Measurements from ENCODE around the gene CCNC. TPM values are rescaled to one million over a fixed set of nuclear protein-coding genes. Genes with fewer than 3 reads are reported as not detected.

CCNC gene
- 82.1 TPM for polyA plus RNA-seq (2013, experiment 1 of 2)
- 86.9 TPM for polyA plus RNA-seq (2013, experiment 2 of 2)

DNA sequence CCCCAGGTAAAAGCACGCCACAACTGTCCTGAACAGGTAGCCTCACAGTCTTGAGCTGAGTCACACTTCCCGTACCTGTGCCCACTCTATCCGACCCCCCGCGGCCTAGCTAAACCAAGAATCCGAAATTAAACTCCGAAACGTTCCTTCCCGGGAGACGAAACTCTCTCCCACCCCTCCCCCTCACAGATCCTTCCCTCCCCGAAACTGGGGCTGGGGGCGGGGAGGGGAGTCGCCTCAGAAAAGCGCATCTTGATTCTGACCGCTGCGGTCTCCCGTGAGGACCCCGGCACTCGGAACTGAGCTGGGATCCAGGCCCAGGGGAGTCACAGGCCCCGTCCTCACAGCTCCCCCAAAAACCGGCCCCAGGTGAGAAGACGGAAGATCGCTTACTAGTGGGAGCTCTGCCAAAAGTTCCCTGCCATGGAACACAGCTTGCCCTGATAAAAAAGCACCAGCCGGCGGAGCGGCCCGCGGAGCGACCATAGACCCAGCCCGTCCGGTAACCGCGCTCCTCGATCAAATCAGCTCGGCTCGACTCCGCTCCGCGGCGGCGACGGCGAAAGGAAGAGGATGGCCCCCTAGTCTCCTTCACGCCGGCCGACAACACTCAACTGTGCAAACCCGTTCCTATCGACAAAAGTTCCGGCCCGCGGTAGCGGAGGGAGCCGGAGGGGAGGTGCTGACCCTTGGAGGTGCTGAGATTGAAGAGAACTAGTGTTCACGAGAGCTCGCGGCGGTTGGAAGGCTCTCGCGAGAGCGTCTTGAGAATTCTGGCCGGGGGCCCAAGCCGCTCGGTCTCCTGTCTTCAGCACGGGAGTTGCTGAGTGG is at the start of gene CCNC:
CCNC (minus strand) TSS at position 558 of the 831 bp plus-strand sequence; CDS start at position 425, 133 bp downstream.
- H3K36me3 ChIP-seq (ENCODE audit: insufficient read depth, low read length), result peaks cover under 1% of the 10 kb centered on the region; the same call in 1 of the 2 replicates
- peak within 1 kb of the TSS; percentile 96 for H3K4me3 ChIP-seq (ENCODE audit: low read length)
- H3K27ac ChIP-seq (ENCODE audit: low read depth, low read length), result peak within 1 kb of the TSS; percentile 98

GRCh38 chr6:99617131-99617530 is 48.7 kb upstream of the CCNC start:
- peaks cover 7% of the 10 kb centered on the region; the same call in 1 of the 2 replicates for H3K9me3 ChIP-seq (ENCODE audit: insufficient read depth, low read depth, low read length)
- no peak overlapping the region for H3K9ac ChIP-seq (ENCODE audit: low read depth, low read length)
- no peaks in the 10 kb centered on the region for H3K36me3 ChIP-seq (ENCODE audit: insufficient read depth, low read length)
- H3K4me3 ChIP-seq (ENCODE audit: low read length), result no peak overlapping the region
- peaks cover 6% of the 10 kb centered on the region for H3K4me1 ChIP-seq (ENCODE audit: insufficient read depth, low read length)
- WGBS, result 88% methylated on average over 1 of the region's 2 CpGs
- H3K27ac ChIP-seq (ENCODE audit: low read depth, low read length), result no peak overlapping the region
- peaks cover 100% of the 10 kb centered on the region for H3K27me3 ChIP-seq (ENCODE audit: insufficient read depth, low read length)

More for the DNA sequence above, at the start of gene CCNC:
- no peaks in the 10 kb centered on the region for H3K9me3 ChIP-seq (ENCODE audit: insufficient read depth, low read depth, low read length)
- peaks cover 12% of the 10 kb centered on the region; the same call in 1 of the 2 replicates for H3K4me1 ChIP-seq (ENCODE audit: insufficient read depth, low read length)
- peaks cover 5% of the 10 kb centered on the region for H3K27me3 ChIP-seq (ENCODE audit: insufficient read depth, low read length)
- H3K9ac ChIP-seq (ENCODE audit: low read depth, low read length), result peak within 1 kb of the TSS; percentile 98
- under 1% methylated on average over 64 of the region's 64 CpGs for WGBS

DNA sequence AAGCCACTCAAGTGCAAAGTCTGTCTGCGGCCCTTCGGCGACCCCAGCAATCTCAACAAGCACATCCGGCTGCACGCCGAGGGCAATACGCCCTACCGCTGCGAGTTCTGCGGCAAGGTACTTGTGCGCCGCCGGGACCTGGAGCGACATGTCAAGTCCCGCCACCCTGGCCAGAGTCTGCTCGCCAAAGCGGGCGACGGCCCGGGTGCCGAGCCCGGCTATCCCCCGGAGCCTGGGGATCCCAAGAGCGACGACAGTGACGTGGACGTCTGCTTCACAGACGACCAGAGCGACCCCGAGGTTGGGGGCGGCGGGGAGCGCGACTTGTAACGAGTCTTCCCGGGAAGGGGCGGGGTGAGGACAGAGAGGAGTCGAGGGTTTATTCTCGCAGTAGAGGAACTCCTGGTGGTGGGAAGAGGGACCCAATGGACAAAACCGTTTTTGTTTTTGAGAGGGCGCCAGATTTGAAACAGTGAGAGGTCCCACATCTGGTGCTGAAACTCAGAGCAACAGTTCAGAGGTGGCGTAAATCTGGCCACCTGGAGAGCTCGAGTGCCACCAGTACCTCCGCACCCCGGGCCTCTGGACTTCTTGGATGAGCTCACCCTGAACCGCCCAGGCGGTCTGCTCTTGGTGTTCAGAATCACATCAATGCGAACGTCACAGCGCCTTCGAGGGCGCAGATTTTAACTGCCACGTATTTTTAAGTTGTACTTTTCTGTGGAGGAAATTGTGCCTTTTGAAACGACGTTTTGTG is 46.1 kb upstream of the CCNC start:
- peaks cover 24% of the 10 kb centered on the region for H3K4me1 ChIP-seq (ENCODE audit: insufficient read depth, low read length)

GRCh38 chr6:99613705-99614429 is 45.4 kb upstream of the CCNC start:
- Histone ChIP-seq H3K4me3 (ENCODE audit: low read length) (peak overlapping the region; percentile 44), H3K4me1 (ENCODE audit: insufficient read depth, low read length) (peaks cover 24% of the 10 kb centered on the region), H3K27ac (ENCODE audit: low read depth, low read length) (no peak overlapping the region), H3K9ac (ENCODE audit: low read depth, low read length) (no peak overlapping the region), H3K27me3 (ENCODE audit: insufficient read depth, low read length) (peaks cover 100% of the 10 kb centered on the region), H3K9me3 (ENCODE audit: insufficient read depth, low read depth, low read length) (peaks cover 7% of the 10 kb centered on the region; the same call in 1 of the 2 replicates), H3K36me3 (ENCODE audit: insufficient read depth, low read length) (no peaks in the 10 kb centered on the region)
- WGBS, result under 1% methylated on average over 82 of the region's 82 CpGs

More for the DNA sequence above, 46.1 kb upstream of the CCNC start:
- H3K36me3 ChIP-seq (ENCODE audit: insufficient read depth, low read length), result no peaks in the 10 kb centered on the region
- no peak overlapping the region for H3K27ac ChIP-seq (ENCODE audit: low read depth, low read length)
- WGBS, result 3% methylated on average over 55 of the region's 55 CpGs
- peaks cover 7% of the 10 kb centered on the region; the same call in 1 of the 2 replicates for H3K9me3 ChIP-seq (ENCODE audit: insufficient read depth, low read depth, low read length)
- peak overlapping the region; percentile 44 for H3K4me3 ChIP-seq (ENCODE audit: low read length)
- peaks cover 100% of the 10 kb centered on the region for H3K27me3 ChIP-seq (ENCODE audit: insufficient read depth, low read length)
- no peak overlapping the region for H3K9ac ChIP-seq (ENCODE audit: low read depth, low read length)

DNA sequence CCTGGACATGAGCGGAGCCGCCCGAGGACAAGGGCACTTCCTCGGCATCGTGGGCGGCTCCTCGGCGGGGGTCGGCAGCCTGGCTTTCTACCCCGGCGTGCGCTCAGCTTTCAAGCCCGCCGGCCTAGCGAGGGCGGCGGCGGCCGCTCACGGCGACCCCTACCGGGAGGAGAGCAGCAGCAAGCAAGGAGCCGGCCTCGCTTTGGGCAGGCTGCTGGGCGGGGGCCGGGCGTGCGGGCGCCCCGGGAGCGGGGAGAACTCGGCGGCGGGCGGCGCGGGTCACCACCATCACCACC is 44.9 kb upstream of the CCNC start:
- Histone ChIP-seq H3K4me3 (ENCODE audit: low read length) (peak overlapping the region; percentile 44), H3K27ac (ENCODE audit: low read depth, low read length) (no peak overlapping the region), H3K4me1 (ENCODE audit: insufficient read depth, low read length) (peaks cover 24% of the 10 kb centered on the region), H3K9ac (ENCODE audit: low read depth, low read length) (no peak overlapping the region), H3K9me3 (ENCODE audit: insufficient read depth, low read depth, low read length) (peaks cover 5% of the 10 kb centered on the region; the same call in 1 of the 2 replicates), H3K36me3 (ENCODE audit: insufficient read depth, low read length) (no peaks in the 10 kb centered on the region), H3K27me3 (ENCODE audit: insufficient read depth, low read length) (peaks cover 100% of the 10 kb centered on the region)
- under 1% methylated on average over 37 of the region's 37 CpGs for WGBS

DNA sequence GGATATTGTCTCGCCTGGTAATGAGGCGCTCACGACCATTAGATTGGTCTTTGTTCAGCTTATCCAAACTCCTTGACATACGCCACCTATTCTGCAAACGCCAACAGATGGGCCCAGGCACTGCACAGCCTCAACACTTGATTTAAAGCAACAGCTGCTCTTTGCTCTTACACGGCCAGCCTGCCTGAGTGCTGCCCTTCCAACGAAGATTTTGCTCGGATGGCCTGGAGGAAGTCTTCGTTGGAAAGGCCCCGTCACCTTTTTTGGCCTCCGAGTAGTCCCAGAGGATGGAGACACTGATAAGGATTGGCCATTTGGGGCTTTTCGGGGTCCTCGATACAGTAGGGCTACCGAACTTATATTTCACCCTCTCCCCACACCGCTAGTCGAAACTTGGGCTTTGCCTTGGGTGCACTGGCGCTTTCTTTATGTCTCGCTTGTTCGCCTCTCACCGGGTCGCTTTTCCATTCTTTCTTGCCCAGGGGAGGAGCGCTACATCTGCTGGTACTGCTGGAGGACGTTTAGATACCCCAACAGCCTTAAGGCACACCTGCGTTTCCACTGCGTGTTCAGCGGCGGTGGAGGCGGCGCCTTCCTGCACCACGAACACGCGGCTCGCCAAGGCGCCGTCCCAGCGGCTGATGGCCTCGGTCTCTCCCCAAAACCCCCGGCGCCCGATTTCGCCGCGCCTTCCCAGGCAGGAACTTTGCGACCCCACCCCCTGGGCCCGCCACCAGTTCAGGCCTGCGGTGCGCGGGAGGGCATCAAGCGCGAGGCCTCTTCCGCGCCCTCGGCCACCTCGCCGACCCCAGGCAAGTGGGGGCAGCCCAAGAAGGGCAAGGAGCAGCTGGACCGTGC is 44.3 kb upstream of the CCNC start:
- peaks cover 100% of the 10 kb centered on the region for H3K27me3 ChIP-seq (ENCODE audit: insufficient read depth, low read length)
- H3K9ac ChIP-seq (ENCODE audit: low read depth, low read length), result no peak overlapping the region; the same call in 1 of the 2 replicates
- H3K4me1 ChIP-seq (ENCODE audit: insufficient read depth, low read length), result peaks cover 24% of the 10 kb centered on the region
- WGBS, result 4% methylated on average over 56 of the region's 56 CpGs
- no peaks in the 10 kb centered on the region for H3K36me3 ChIP-seq (ENCODE audit: insufficient read depth, low read length)
- no peak overlapping the region for H3K27ac ChIP-seq (ENCODE audit: low read depth, low read length)
- peak overlapping the region; percentile 44 for H3K4me3 ChIP-seq (ENCODE audit: low read length)
- H3K9me3 ChIP-seq (ENCODE audit: insufficient read depth, low read depth, low read length), result no peaks in the 10 kb centered on the region

DNA sequence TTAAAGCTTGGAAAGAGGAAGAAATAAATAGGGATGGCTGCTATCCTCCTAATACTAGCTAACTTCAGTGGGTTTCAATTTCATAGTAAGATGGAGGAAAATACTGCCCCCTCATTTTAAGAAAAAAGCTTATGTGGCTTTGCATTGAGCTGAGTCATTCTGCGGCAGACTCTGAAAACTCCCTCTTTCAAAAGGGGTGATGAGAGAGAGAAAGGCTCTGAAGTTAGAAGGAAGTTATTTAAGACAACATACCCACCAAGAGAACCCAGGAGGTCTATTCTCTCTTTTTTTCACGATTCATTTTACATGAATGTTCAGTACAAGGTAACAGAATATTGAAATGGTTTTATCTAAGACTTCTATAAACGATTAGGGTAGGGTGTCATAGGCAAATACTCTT is 42.7 kb upstream of the CCNC start:
- H3K27ac ChIP-seq (ENCODE audit: low read depth, low read length), result no peak overlapping the region
- H3K9ac ChIP-seq (ENCODE audit: low read depth, low read length), result no peak overlapping the region
- no peak overlapping the region for H3K4me3 ChIP-seq (ENCODE audit: low read length)
- H3K4me1 ChIP-seq (ENCODE audit: insufficient read depth, low read length), result peaks cover 24% of the 10 kb centered on the region
- H3K27me3 ChIP-seq (ENCODE audit: insufficient read depth, low read length), result peaks cover 100% of the 10 kb centered on the region
- H3K9me3 ChIP-seq (ENCODE audit: insufficient read depth, low read depth, low read length), result no peaks in the 10 kb centered on the region
- no CpG with 5 or more reads among the region's 3 CpGs for WGBS
- no peaks in the 10 kb centered on the region for H3K36me3 ChIP-seq (ENCODE audit: insufficient read depth, low read length)

DNA sequence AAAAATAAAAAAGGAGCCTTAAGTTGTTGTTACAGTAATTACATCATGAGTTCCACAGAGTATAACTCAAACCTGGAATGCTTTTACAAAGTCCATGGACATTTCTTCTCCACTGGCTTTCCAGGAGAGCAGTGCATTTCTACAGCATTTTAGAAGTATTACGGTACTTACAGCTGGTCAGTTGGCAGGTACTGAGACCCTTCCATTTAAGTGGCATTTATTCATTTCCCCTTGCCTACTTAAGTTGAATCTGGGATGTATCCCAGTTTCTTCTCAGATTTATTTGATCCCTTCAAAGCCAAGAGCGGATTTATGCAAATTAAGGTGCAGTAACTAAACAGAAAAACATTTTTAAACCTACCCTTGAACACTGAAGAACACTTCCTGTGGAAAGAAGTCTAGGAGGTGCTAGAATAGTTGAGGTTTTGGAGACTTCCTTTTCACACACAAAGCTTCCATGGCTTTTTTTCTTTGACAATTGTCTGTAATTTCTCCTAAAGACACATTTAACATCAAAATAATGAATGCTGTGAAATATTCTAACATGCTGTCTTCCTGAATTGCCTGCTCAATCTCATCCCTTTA is 41.5 kb upstream of the CCNC start:
- no peaks in the 10 kb centered on the region for H3K9me3 ChIP-seq (ENCODE audit: insufficient read depth, low read depth, low read length)
- H3K36me3 ChIP-seq (ENCODE audit: insufficient read depth, low read length), result no peaks in the 10 kb centered on the region
- no peak overlapping the region for H3K9ac ChIP-seq (ENCODE audit: low read depth, low read length)
- 82% methylated on average over 2 of the region's 2 CpGs for WGBS
- H3K27ac ChIP-seq (ENCODE audit: low read depth, low read length), result no peak overlapping the region
- peaks cover 24% of the 10 kb centered on the region for H3K4me1 ChIP-seq (ENCODE audit: insufficient read depth, low read length)
- no peak overlapping the region for H3K4me3 ChIP-seq (ENCODE audit: low read length)
- H3K27me3 ChIP-seq (ENCODE audit: insufficient read depth, low read length), result peaks cover 100% of the 10 kb centered on the region

- Histone ChIP-seq H3K4me3 (ENCODE audit: low read length) (no peak overlapping the region; the same call in 1 of the 2 replicates), H3K27ac (ENCODE audit: low read depth, low read length) (no peak overlapping the region), H3K9me3 (ENCODE audit: insufficient read depth, low read depth, low read length) (no peaks in the 10 kb centered on the region), H3K4me1 (ENCODE audit: insufficient read depth, low read length) (peaks cover 27% of the 10 kb centered on the region), H3K9ac (ENCODE audit: low read depth, low read length) (no peak overlapping the region), H3K27me3 (ENCODE audit: insufficient read depth, low read length) (peaks cover 100% of the 10 kb centered on the region), H3K36me3 (ENCODE audit: insufficient read depth, low read length) (no peaks in the 10 kb centered on the region)
- WGBS, result 10% methylated on average over 24 of the region's 24 CpGs
These were observed 40.5 kb upstream of the CCNC start for GRCh38 chr6:99608886-99609482.
